ENCODE data around the gene PLA2G4A. TPM values are rescaled to one million over a fixed set of nuclear protein-coding genes. Genes with fewer than 3 reads are reported as not detected.

PLA2G4A gene
- total RNA-seq, 1 donor from 2014 or later: 45.3 TPM

DNA sequence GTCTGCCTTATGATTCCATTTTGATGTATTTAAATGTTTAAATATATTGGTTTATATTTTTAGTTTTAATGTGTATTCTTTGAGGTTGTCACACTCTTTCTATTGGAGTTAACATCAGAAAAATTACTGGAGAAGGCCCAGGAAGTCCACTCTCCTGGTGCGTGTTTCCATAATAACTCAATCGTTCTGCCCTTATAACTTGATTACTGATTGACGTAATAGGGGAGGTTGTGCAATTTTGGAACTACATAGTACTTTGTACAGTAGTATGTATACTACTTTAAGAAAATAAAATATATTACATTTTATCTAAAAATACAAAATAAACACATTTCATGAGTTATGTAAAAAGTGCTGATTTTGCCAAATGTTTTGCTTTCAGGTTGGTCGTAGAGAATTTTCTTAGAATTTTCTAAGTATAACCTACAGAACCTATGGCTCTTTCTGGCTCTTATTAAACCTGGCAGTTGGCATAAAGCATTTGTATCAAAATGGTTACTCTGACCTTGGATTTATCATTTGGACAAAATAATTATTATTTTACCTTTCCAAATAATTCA lies 5.7 kb downstream of the PLA2G4A start:
- no peak for DNase-seq (ENCODE audit: low spot score)

DNA sequence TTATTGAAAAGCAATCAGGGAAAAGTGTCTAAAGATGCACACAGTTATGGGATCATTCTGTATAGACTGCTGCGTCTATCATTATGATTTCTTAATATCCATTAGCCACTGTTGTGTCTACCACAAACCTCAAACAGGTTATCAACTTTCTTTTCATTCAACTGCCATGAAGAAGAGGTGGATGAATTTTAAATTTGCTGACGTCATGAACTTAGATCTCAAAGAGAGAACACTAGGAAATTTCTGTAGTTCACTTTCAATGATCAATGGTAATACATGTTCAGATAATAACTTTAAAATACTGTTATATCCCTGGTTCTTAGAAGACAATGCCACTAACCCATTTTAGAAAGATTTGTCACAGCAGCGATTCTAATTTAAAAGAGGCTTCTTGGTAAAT lies 6.7 kb downstream of the PLA2G4A start:
- no peak for DNase-seq (ENCODE audit: low spot score)

DNA sequence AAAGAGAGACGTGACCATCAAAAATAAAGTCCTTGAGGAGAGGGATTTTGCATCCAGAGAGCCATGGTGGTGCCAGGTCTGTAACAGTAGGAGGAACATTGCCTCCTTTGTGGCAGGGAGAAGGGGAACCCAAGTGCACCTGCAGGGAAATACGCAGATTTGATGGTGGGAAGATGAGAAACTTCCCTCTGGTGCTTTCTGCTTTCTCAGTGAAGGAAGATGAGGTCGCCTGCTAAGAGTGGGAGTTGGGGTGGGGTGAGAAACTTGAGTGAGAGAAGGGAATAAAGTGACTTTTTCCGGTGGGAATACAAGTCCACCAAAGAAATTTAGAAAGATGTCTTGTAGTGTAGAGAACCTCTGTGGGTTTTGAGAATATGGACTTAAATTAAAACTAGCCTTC lies 9.1 kb downstream of the PLA2G4A start:
- no peak for DNase-seq (ENCODE audit: low spot score)

DNA sequence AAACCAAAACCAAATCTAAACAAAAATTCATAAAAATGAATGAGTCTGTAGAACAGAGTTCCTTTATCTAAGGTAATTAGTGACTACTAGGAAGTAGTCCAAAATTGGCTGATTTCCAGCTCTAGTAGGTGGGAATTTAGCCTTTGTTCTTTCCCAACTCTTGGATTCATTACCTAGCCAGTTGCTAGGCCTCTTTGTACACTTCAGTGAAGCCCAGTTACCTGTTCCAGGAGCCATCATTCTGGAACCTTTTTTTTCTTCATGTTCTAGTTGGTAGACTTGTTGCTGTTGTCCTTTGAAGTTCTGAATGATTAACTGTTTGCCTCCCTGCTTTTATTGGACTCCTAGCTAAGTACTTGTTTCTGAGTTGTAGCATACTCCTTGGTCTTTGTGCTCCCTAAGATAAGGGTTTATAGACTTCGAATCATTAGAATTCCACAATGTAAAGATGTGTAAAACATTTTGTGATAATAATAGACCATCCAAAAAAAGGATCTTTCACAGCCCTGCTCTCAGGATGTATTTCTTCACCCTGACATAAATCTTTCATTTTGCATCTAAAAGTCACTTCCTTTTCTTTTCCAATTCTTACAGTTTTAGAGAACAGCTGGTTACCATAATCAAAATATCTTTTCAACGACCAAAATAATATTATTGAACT lies 9.8 kb downstream of the PLA2G4A start:
- no peak for DNase-seq (ENCODE audit: low spot score)

DNA sequence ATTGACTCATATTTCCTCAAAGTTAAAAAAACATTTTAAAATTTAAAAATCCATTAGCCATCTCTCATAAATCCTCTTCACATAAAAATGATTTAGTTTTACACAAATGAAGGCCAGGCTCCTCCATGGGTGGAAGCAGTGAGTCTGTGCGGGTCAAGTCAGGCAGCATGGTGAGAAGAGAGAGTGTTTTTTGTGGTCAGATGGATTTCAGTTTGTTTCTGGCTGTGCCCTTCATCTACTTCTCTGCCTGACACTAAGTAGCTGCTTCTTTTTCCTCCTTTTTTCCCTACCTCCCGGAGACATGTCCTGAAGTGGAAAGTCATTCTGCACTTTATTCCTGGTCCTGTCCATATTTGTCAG lies 10.3 kb downstream of the PLA2G4A start:
- DNase-seq (ENCODE audit: low spot score): no peak

GRCh38 chr1:186841599-186841998 lies 12.8 kb downstream of the PLA2G4A start:
- no peak for DNase-seq (ENCODE audit: low spot score)

DNA sequence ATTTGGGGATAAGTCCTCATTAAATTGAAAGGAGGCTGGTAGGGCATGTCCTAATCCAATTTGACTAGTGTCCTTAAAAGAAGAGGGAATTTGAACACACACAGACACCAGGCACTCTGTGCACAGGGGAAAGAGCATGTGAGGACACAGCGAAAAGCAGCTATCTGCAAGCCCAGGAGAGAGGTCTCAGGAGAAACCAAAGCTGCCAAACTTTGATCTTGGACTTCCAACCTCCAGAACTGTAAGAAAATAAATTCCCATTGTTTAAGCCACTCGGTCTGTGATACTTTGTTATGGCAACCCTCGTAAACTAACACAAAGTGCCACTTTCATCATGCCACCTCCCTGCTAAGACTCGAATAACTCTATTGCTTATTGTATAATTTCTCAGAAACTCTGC lies 13.8 kb downstream of the PLA2G4A start:
- no peak for DNase-seq (ENCODE audit: low spot score)

DNA sequence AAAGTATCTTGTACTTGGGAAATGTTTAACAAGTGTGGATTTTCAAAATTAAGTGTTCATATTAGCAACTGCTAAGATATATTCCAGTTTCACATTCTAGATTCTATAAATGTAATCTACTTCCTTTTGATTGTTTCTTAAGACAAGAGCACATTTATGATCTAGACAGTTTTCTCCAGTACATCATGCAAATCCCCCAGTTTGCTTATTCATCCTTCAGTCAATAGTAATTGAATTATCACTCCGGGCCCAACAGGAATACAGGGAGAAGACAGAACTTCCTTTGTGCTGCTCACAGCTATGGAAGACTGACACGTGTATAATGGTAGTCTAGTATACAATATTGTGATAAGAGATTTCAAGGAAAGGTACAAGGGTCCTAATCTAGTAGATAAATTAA lies 14.5 kb downstream of the PLA2G4A start:
- no peak for DNase-seq (ENCODE audit: low spot score)

DNA sequence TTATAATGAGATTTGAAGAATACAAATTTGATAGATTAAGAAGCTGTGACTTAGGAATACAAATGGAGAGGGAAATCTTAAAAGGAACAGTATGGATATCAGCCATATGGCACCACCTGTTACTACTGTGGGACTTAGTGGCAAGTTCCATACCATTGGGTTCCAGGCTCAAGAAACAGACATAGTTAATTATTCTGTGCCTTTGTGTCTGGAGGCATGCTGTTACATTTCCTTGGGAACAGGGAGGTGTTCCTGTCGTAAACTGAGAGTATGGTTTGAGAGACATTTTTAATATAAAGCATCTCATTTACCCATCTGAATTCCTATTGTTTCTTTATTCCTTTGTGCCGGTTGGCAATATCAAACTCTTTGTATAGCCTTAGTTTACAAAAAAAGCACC lies 15.2 kb downstream of the PLA2G4A start:
- no peak for DNase-seq (ENCODE audit: low spot score)

DNA sequence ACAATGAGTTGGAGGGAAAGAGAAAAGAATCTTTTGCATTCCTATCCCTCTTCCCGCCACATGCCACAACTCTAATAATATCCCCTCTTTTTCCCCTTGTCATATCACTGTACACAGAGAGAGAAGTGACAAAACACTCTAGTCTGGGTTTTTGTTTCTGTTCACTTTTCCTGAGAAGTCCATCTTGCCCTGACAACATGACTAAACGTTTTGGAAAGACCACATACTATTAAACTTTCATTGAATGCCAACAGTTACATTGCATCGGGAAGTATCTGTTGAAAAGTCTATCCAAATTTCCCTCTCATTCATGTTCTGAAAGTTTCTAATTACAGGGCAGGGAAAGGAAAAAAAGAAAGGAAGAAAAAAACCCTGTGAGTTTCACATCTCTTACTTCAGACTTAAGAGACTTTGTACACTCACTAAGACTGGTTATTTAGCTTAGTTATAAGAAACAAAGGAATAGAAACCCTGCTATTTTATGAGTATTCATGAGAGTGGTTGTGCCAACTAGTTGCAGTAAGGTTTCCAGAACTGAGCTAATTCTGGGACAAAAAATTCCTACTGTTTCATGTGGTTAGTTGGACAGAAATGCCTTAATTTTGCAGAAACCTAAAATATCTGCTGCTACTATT lies 16.9 kb downstream of the PLA2G4A start:
- no peak for DNase-seq (ENCODE audit: low spot score)

DNA sequence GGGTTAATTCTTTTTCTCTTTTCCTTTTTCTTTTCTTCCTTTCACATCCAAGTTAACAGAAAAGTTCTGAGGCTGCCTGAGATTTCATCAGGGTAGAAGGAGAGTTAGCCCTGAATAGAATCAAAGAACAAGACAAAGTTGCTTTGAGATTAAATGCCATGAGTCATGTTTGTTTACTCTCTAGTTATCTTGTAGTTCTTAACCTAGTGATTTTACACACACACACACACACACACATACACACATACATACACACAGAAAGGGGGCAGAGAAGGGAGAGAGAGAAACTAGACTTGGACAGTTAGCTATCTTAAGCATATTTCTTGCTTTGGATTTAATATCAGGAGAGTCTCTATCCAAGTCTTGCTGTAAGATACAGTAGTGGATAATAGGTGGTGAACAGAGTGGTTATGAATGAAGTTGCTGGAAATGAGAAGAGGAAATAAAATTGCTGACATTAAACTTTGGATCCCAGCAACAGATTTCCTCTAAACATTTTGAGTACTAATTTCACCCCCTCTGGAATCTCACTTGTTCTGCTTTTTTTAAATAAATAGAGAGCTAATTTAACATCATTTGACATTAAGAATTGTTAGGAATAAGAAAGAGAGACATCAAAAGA lies 19.9 kb downstream of the PLA2G4A start:
- no peak for DNase-seq (ENCODE audit: low spot score)

GRCh38 chr1:186849271-186849671 lies 20.5 kb downstream of the PLA2G4A start:
- DNase-seq (ENCODE audit: low spot score): no peak

DNA sequence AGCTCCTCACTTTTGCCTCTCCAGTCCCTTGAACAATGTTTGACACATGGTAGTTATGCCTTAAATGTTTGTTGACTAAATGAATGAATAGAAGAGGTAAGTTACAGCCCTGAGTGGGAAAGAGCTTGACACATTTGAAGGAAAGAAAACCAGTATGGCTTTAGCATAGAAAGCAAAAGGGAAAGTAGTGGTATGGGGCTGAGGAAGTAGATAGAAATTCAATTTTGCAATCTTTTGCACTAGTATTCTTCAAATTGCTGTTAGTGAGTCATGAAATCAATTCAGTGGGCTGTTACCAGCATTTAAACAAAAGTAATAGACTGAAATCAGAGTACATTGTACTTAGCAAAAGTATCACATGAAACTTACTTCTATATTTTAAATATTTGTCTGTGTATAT lies 21.1 kb downstream of the PLA2G4A start:
- DNase-seq (ENCODE audit: low spot score): no peak

DNA sequence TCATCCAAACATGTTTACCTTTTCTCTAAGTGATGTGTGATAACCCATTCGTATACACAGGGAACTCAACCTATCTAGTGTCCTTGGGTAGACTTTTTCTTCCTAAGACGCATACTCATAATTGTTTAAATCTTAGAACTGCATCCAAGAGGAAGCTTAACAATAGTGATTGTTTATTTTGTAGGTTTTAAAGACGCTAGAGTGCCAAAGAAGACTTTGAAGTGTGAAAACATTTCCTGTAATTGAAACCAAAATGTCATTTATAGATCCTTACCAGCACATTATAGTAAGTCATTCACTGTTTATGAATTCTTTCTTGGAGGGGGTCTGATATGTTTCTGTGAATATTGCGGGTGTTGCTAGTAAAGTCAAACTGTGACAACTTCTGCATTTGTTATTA lies 25.4 kb downstream of the PLA2G4A start:
- no peak for DNase-seq (ENCODE audit: low spot score)

DNA sequence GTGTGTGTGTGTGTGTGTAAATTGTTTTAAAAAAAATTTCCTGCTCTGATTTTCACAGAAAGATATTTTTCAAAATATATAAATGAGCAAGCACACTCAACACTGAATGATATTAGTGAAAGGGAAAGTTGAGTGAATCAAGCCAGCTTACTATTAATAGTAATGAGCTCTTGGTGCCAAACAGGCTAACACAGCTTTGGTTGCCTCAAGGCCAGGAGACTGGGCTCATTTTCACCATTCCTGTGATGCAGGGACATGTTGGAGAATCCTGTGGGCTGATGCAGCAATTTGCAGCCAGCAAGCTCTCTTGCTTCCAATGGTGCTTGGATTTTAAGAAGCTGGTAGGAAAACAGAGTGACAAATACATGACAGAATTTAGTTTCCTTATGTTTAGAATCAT lies 30.2 kb downstream of the PLA2G4A start:
- DNase-seq (ENCODE audit: low spot score): no peak

- DNase-seq (ENCODE audit: low spot score): no peak
Measured at GRCh38 chr1:186859995-186860394, 31.2 kb downstream of the PLA2G4A start.

DNA sequence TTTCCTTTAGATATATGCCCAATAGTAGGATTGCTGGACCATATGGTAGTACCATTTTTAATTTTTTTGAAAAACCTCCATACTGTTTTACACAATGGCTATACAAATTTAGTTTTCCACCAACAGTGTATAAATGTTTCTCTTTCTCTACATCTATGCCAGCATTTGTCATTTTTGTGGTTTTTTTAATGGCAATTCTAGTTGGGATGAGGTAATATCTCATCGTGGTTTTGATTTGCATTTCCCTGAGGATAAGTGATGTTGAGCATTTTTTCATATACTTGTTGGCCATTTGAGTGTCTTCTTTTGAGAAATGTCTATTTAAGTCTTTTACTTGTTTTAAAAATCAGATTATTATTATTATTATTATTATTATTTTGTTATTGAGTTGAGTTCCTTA lies 35.5 kb downstream of the PLA2G4A start:
- no peak for DNase-seq (ENCODE audit: low spot score)

DNA sequence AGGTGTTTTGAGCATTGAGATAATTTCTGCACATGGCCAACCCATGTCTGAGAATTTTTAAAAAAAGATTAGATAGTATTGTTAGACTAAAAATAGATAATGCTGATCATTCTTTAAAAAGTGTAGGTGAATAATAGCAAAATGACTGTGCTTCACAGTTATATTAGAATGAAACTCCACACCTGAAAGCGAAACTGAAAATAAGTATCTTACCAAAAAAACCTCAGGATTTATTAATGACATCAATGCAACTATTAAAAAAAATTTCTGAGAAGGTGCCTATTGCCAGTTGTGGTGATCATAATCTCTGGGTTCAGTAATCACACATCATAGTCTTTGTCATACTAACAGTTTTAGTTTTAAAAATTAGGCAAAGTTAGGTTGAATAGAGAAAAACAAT lies 36.5 kb downstream of the PLA2G4A start:
- no peak for DNase-seq (ENCODE audit: low spot score)

GRCh38 chr1:186865857-186866256 lies 37.1 kb downstream of the PLA2G4A start:
- no peak for DNase-seq (ENCODE audit: low spot score)

DNA sequence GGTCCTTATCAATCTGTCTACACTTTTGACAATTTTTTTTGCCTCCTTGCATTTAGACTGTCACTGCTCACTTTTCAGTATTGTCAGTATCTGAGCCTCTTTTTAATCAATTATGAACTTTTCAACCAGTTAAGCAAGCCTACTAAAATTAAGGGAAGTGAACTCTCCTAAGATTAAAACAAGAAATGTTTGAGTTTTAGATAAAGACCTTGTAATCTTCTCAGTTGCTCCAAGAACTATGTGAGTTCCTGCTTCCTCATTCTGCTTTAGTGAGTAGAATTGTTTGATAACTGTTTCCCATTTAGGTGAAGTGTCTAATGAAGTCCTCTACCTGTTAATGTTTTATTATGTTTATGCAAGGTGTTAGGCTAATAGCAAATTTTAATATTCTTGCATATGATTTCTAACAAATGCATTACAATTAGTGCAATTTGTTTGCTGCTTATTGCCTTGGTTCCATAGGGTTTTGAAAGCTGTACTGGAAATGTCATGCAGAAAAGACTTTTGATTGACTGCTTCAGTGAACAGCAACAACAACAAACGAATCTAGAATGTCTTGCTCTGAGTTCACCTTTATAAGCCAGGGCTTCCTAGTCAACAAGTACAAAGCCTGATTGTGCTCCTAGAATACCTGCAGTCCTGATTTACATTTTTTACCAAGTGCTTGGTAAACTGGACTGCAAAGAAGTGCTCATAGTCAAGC lies 40.9 kb downstream of the PLA2G4A start:
- no peak for DNase-seq (ENCODE audit: low spot score)

GRCh38 chr1:186871784-186872183 lies 43.0 kb downstream of the PLA2G4A start:
- DNase-seq (ENCODE audit: low spot score): no peak

- DNase-seq (ENCODE audit: low spot score): no peak
Measured at GRCh38 chr1:186872291-186872690, 43.5 kb downstream of the PLA2G4A start.

- DNase-seq (ENCODE audit: low spot score): no peak
Measured at GRCh38 chr1:186873687-186874086, 44.9 kb downstream of the PLA2G4A start.

Data from ureter (tissue), 1 donor.